VCaP (cell line): ENCODE measurements around the gene ICE1.
"Not testable (repeated sequence)": the region's sequence is repeated elsewhere in the genome, so short reads cannot be mapped to it uniquely, and the experiment has no call there.

Experiments used
- H3K27ac ChIP-seq: fragments of 450-650 bp; 2 replicates; pipeline ENCODE4 v1.5.1; 2017
- TF ChIP-seq, protein P1 (sequence below): fragments of 450-650 bp; conservative IDR thresholded peaks from 2 replicates; pipeline ENCODE4 v1.5.1; 2017; ENCODE audit warnings: mild to moderate bottlenecking, moderate library complexity

Gene ICE1

DNA sequence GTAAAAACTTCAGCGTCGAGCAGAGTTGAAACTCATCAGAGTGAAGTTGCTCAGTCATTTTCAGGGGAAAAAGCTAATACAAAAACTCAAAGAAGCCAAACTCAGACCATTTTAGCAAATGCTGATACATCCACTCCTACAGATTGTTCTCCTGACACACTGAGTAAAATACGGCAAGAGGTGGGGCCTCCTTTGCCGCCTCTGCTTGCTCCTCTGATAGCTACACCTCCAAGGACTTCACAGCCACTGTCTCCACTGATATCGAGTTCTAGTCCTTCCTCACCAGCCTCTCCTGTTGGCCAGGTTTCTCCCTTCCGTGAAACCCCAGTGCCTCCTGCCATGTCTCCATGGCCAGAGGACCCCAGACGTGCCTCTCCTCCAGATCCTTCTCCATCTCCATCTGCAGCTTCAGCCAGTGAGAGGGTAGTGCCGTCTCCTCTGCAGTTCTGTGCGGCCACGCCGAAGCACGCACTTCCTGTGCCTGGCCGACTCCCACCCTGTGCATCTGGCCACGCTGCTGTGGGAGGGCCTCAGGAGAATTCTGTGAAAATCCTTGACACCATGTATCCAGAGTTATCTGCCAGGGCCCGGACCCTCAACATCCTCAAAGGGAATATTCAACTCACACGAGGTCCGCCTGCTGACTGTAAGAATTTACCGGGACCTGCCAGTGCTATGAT lies 41.7 kb downstream of the ICE1 start:
- TF ChIP-seq, protein P1, sequence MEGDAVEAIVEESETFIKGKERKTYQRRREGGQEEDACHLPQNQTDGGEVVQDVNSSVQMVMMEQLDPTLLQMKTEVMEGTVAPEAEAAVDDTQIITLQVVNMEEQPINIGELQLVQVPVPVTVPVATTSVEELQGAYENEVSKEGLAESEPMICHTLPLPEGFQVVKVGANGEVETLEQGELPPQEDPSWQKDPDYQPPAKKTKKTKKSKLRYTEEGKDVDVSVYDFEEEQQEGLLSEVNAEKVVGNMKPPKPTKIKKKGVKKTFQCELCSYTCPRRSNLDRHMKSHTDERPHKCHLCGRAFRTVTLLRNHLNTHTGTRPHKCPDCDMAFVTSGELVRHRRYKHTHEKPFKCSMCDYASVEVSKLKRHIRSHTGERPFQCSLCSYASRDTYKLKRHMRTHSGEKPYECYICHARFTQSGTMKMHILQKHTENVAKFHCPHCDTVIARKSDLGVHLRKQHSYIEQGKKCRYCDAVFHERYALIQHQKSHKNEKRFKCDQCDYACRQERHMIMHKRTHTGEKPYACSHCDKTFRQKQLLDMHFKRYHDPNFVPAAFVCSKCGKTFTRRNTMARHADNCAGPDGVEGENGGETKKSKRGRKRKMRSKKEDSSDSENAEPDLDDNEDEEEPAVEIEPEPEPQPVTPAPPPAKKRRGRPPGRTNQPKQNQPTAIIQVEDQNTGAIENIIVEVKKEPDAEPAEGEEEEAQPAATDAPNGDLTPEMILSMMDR = no peak
- H3K27ac ChIP-seq = no peak overlapping the region

DNA sequence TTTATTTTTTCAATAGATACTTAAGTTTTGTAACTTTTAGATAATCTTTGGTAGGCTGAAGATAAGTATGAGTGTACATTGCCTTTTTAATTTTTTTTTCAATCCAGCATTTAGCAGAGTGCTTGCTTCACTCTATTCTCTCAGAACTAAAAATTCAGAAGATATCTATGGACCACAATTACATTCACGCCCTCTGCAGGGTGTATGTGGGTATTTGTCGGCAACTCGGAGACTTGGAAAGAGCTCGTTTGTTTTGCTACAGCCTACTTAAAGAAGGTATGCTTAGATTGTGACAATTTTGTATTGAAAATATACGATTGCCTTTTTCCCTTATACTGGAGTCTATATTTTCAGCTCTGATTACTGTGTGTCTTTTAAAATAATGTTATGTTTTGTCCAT lies 43.8 kb downstream of the ICE1 start:
- H3K27ac ChIP-seq = no peak overlapping the region
- TF ChIP-seq, protein P1 = peak; percentile 58

DNA sequence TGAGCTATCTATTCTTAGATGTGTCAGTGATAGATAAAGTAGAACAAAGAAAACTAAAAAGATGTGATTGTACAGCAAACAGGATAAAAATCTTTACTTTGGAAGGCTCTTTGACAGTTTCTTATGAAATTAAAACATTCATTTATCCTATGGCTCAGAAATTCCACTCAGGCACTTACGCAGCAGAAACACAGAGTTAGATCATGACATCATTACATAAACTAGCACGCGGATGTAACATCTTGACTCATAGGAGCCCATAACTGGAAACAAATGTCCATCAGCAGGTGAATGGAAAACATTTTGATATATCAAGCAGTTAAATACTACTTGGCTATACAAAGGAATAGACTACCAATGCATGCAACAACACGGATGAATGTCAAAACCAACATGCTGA lies 45.3 kb downstream of the ICE1 start:
- no peak overlapping the region; the same call in 1 of the 2 replicates for H3K27ac ChIP-seq
- TF ChIP-seq, protein P1 = no peak

DNA sequence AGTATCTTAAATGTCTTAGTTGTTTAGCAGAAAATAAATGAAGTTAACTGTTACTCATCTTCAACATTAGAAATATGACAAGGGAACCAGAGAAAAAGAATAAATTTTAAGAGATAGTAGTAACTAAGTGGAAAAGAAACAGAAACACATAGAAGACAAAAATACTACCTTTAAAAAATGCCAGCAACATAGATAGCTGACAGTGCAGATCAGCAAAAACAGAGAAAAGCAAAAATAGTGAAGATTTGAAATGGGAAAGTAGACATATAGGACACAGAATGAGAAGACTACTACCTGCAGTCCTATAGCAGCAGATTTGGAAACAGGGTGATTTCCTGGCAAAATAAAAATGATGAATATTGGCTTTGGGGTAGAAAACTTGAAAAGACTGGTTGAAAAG lies 48.5 kb downstream of the ICE1 start:
- H3K27ac ChIP-seq = no peak overlapping the region
- TF ChIP-seq, protein P1 = no peak

DNA sequence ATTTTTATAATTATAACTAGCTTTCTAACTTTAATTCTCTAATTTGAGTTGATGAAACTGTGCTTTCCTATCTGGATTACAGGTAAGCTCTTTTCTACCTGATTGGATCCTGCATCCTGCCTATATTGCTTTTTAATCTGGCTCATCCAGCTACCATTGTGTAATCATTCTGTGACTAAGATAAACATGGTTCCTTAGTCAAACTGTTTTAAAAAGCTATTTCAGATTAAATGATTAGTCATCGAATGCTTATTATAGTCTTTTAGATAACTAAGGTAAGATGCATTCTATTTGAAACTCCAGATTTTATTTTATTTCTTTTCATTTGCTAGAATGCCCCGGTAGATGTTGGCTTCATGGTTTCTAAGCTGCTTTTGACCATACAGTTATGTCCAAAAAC lies 50.7 kb downstream of the ICE1 start:
- TF ChIP-seq, protein P1 = no peak

DNA sequence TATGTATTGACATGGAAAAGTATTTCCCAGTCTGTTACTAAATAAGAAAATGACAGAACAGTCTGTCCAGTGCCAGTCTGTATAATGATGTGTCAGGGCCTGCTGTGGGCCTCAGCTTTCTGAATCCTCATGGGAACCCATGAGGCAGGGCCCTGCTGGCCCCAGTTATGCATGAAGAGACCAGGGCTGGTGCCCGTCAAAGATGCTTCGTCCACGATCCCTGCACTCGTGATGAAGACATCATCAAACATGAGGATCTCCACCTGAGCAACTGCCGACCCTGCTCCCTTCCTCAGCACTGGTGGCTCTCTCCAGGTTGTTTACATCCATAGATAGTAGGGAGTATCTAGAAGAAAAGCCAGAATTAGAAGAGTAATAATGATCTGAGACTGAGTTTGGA lies 52.5 kb downstream of the ICE1 start:
- TF ChIP-seq, protein P1 = no peak

More for the DNA sequence above, 50.7 kb downstream of the ICE1 start:
- H3K27ac ChIP-seq = no peak overlapping the region

DNA sequence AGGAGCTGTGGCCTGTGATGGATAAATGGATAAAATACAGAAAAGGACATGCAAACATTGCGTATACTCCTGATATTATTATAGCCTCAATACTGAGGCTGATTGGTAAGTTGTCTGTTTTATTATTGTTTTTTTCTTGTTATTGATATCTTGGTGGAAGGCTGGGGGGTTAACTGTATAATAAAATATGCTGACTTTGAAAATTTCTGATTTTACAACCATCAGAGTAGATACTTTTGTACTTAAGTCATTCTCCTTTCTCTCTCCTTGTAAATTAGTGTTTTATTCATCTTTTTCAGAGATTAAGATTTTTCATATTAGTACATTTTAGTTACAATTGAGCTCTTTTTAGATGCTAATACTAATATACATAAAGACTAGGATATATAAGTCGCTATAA lies 53.5 kb downstream of the ICE1 start:
- TF ChIP-seq, protein P1 = no peak
- H3K27ac ChIP-seq = no peak overlapping the region

More for the DNA sequence above, 52.5 kb downstream of the ICE1 start:
- no peak overlapping the region for H3K27ac ChIP-seq

DNA sequence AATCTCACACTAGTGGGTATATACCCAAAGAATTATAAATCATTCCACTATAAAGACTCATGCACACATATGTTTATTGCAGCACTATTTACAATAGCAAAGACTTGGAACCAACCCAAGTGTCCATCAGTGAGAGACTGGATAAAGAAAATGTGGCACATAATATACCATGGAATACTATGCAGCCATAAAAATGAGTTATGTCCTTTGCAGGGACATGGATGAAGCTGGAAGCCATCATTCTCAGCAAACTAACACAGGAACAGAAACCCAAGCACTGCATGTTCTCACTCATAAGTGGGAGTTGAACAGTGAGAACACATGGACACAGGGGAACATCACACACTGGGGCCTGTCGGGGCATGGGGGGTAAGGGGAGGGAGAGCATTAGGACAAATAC lies 57.1 kb downstream of the ICE1 start:
- not testable (repeated sequence) for H3K27ac ChIP-seq
